Transverse colon (tissue), 4 donors: ENCODE results near the gene DDX23. TPM values are rescaled to one million over a fixed set of nuclear protein-coding genes. Genes with fewer than 3 reads are reported as not detected.

ENCODE experiments used
- DNase-seq: peaks from one replicate; pipeline ENCODE4 v3.0.0-alpha.2; 2019
- H3K27ac ChIP-seq, 4 donors: fragments of 200-600 bp; sonication (generic); 2 replicates each; pipeline ENCODE4 v1.5.1; 2016 to 2018; ENCODE audit warnings: inconsistent platforms in 4 of 4
- H3K27me3 ChIP-seq: fragments of 200-600 bp; sonication (generic); 2 replicates; pipeline ENCODE4 v1.5.1; 2017; ENCODE audit warnings: inconsistent platforms
- H3K36me3 ChIP-seq, 4 donors: fragments of 200-600 bp; sonication (generic); 2 replicates each; pipeline ENCODE4 v1.5.1; 2017 to 2019; ENCODE audit warnings: inconsistent platforms in 4 of 4
- H3K4me1 ChIP-seq, 4 donors: fragments of 200-600 bp; sonication (generic); 2 replicates each; pipeline ENCODE4 v1.5.1; 2017 to 2020; ENCODE audit warnings: inconsistent platforms in 4 of 4
- H3K4me3 ChIP-seq, 4 donors: fragments of 200-600 bp; sonication (generic); 1 replicate in 1 of 4; 2 replicates in 3 of 4; pipeline versions ENCODE4 v1.5.1 to v1.6.1; 2017 to 2019; ENCODE audit warnings: inconsistent platforms in 4 of 4
- H3K9me3 ChIP-seq, 2 donors: fragments of 200-600 bp; sonication (generic); 2 replicates each; pipeline ENCODE4 v1.5.1; 2017 to 2019; ENCODE audit warnings: inconsistent platforms in 2 of 2
- EP300 ChIP-seq: sonication (generic); formaldehyde crosslinking; IDR thresholded peaks from one replicate; pipeline ENCODE4 v1.6.1; 2017; ENCODE audit warnings: antibody characterized with exemption, low read depth
- POLR2A ChIP-seq: fragments of 450-650 bp; IDR thresholded peaks from one replicate; pipeline ENCODE4 v1.6.1; 2016; ENCODE audit warnings: antibody characterized with exemption, mild to moderate bottlenecking, moderate library complexity
- POLR2AphosphoS5 ChIP-seq, 3 donors: sonication (generic); formaldehyde crosslinking; IDR thresholded peaks; one replicate each; pipeline ENCODE4 v1.6.1; 2016; ENCODE audit warnings: antibody characterized with exemption in 3 of 3
- WGBS, 2 donors: methylation state at CpG; one replicate each; pipeline ENCODE4 v1.1.5; 2018; ENCODE audit warnings: low coverage in 1 of 2; 5-methylcytosine and 5-hydroxymethylcytosine counted together
- in situ Hi-C, 4 donors: fragments of 200-750 bp; cut with MboI; loops; one replicate each; pipeline versions ENCODE4 v1.15.0 to v1.15.1; 2017; ENCODE audit warnings: low sequenced_read_pairs in 3 of 4, low pct_ligation_motif_present in 1 of 4, low pct_unique_long_range_greater_than_20kb in 1 of 4
- intact Hi-C: fragments of 100-400 bp; cut with DNase I; formaldehyde crosslinking; loops from one replicate; pipeline ENCODE4 v1.15.1; 2023; ENCODE audit warnings: low total_unique reads
- total RNA-seq, 4 donors: library from RNA; depleted of rRNA; stranded (reverse); fragments of >200 nt; gene quantifications; one replicate each; pipeline ENCODE4 v1.1.0, GENCODE V29; 2016
- TF ChIP-seq, protein P1 (sequence below), 5 experiments: fragments of 200-600 bp in 3 of 5; fragments of 450-650 bp in 2 of 5; sonication (generic) in 3 of 5; IDR thresholded peaks; 1 replicate in 2 of 5; 2 replicates in 3 of 5; pipeline ENCODE4 v1.5.1; 2016 to 2017; ENCODE audit warnings: antibody characterized with exemption in 5 of 5, inconsistent platforms in 3 of 5, mild to moderate bottlenecking in 2 of 5, moderate library complexity in 1 of 5

DDX23 gene
- total RNA-seq, 4 donors from 2014 or later = 82.9 to 143 (median 83.9) TPM

DNA sequence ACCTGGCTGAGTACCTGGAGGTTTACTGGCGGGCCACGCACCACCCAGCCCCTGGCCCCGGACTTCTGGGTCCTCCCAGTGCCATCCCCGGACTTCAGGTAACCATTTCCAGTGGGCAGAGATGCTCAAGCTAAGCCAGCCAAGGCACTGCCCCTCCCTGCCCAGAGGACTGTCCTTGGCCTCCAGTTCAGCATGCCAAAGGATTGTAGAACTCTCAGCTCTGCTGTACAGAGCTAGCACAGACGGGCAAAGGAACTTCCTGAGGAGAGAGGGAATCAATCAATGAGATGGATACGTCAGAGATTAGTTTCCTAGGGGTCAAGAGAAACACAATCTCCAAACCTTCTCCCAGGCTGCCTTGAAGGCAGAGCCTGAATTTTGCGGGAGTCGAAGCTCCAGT is 24.9 kb downstream of the DDX23 start:
- no peak for TF ChIP-seq EP300
- TF ChIP-seq POLR2A = no peak
- no peak for TF ChIP-seq POLR2AphosphoS5 (IDR thresholded peaks at IDR 0.05)
- TF ChIP-seq, protein P1, sequence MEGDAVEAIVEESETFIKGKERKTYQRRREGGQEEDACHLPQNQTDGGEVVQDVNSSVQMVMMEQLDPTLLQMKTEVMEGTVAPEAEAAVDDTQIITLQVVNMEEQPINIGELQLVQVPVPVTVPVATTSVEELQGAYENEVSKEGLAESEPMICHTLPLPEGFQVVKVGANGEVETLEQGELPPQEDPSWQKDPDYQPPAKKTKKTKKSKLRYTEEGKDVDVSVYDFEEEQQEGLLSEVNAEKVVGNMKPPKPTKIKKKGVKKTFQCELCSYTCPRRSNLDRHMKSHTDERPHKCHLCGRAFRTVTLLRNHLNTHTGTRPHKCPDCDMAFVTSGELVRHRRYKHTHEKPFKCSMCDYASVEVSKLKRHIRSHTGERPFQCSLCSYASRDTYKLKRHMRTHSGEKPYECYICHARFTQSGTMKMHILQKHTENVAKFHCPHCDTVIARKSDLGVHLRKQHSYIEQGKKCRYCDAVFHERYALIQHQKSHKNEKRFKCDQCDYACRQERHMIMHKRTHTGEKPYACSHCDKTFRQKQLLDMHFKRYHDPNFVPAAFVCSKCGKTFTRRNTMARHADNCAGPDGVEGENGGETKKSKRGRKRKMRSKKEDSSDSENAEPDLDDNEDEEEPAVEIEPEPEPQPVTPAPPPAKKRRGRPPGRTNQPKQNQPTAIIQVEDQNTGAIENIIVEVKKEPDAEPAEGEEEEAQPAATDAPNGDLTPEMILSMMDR (IDR thresholded peaks at IDR 0.05) = no peak
- in situ Hi-C loops (no loop called here), intact Hi-C loops (no loop called here)
- no peak for DNase-seq
- Histone ChIP-seq H3K27me3 (no peaks in the 10 kb centered on the region), H3K27ac (no peak overlapping the region), H3K4me3 (no peak overlapping the region), H3K9me3 (no peaks in the 10 kb centered on the region), H3K4me1 (no peaks in the 10 kb centered on the region), H3K36me3 (peaks cover 0 to 32% (median 12%) of the 10 kb centered on the region in 4 donors)
- 61 to 81% methylated on average over 4 to 8 of the region's 8 CpGs for WGBS, 2 donors

DNA sequence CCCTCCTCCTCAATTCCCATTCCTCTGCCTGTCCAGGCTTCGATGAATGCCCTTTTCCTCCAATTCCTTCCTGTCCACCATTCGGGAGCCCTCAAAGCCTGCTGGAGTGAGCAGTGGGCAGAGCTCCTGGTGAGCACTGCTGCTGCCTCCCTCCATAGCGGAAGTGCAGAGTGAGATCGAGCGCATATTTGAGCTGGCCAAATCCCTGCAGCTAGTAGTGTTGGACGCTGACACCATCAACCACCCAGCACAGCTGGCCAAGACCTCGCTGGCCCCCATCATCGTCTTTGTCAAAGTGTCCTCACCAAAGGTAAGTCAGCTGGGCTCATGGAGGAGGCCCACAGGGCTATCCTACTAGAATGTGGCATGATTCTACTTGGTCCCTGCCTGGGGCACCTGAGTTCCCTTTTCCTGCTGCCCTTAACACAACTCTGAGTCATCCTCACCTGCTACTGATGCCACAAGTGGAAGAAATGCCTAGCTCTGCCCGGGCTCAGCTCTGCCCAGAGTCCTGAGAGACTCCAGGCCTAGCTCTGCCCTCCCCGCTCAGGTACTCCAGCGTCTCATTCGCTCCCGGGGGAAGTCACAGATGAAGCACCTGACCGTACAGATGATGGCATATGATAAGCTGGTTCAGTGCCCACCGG is 25.6 kb downstream of the DDX23 start:
- in situ Hi-C loops (no loop called here), intact Hi-C loops (no loop called here)
- H3K27me3 ChIP-seq = no peaks in the 10 kb centered on the region
- TF ChIP-seq POLR2AphosphoS5 (IDR thresholded peaks at IDR 0.05) (no peak), EP300 (no peak), POLR2A (no peak)
- TF ChIP-seq, protein P1 (IDR thresholded peaks at IDR 0.05) = no peak
- H3K9me3 ChIP-seq = no peaks in the 10 kb centered on the region
- WGBS, 2 donors = 72 to 78% methylated on average over 5 to 15 of the region's 15 CpGs
- no peak overlapping the region for H3K27ac ChIP-seq
- H3K4me3 ChIP-seq = no peak overlapping the region
- peaks cover 0 to 25% (median 9%) of the 10 kb centered on the region in 4 donors for H3K36me3 ChIP-seq
- DNase-seq = no peak
- no peaks in the 10 kb centered on the region for H3K4me1 ChIP-seq

DNA sequence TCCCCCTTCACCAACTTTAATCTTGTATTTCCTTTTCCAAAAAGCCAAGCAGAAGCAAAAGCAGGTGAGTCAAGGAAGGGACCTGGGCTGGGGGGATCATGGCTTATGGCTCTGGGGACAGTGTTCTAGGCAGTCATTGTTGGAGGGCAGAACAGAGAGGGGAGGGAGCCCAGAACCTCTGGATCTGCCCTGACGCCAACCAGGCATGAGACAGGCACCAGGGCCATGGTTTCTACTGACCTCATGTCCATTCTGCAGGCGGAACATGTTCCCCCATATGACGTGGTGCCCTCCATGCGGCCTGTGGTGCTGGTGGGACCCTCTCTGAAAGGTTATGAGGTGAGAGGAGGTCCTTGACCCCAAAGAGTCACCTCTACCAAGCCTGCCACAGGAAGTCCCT is 27.1 kb downstream of the DDX23 start:
- H3K36me3 ChIP-seq = peaks cover 0 to 11% (median 3%) of the 10 kb centered on the region in 4 donors
- intact Hi-C loops (no loop called here), in situ Hi-C loops (no loop called here)
- no peak overlapping the region for H3K4me3 ChIP-seq
- H3K9me3 ChIP-seq = no peaks in the 10 kb centered on the region
- H3K4me1 ChIP-seq = no peaks in the 10 kb centered on the region
- H3K27ac ChIP-seq = no peak overlapping the region
- no peak for DNase-seq
- TF ChIP-seq POLR2AphosphoS5 (IDR thresholded peaks at IDR 0.05) = no peak
- no peak for TF ChIP-seq EP300
- TF ChIP-seq, protein P1 (IDR thresholded peaks at IDR 0.05) = no peak
- no peak for TF ChIP-seq POLR2A
- no peaks in the 10 kb centered on the region for H3K27me3 ChIP-seq
- WGBS, 2 donors = 94% methylated on average over 4 of the region's 4 CpGs; no CpG with 5 or more reads in 1 of the 2 donors

DNA sequence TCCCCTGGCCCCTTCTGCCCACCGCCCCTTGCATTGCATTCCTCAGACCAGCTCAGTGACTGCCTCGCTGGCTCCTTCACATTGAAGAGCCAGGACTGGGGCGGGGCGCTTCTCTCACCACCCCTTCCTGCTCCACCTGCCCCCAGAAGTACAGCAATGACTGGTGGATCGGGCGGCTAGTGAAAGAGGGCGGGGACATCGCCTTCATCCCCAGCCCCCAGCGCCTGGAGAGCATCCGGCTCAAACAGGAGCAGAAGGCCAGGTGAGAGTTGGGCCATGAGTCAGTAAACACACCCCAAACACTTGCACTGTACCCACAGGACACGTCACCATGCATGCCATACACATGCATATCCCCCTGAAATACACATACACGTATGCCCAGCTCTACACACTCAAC is 27.9 kb downstream of the DDX23 start:
- TF ChIP-seq, protein P1 (IDR thresholded peaks at IDR 0.05) = no peak
- no peak for TF ChIP-seq EP300
- TF ChIP-seq POLR2A = no peak
- no peak for TF ChIP-seq POLR2AphosphoS5 (IDR thresholded peaks at IDR 0.05)
- intact Hi-C loops = no loop called here
- no peaks in the 10 kb centered on the region for H3K9me3 ChIP-seq
- no peaks in the 10 kb centered on the region for H3K27me3 ChIP-seq
- in situ Hi-C loops = no loop called here
- 71% methylated on average over 12 of the region's 12 CpGs; no CpG with 5 or more reads in 1 of the 2 donors for WGBS, 2 donors
- no peak overlapping the region for H3K27ac ChIP-seq
- H3K36me3 ChIP-seq = peaks cover 0 to 5% (median 0%) of the 10 kb centered on the region in 4 donors
- peaks cover 0 to 4% (median under 1%) of the 10 kb centered on the region in 4 donors for H3K4me1 ChIP-seq
- no peak overlapping the region for H3K4me3 ChIP-seq
- no peak for DNase-seq
